PC-3 (cell line): Measurements from ENCODE around the gene KAZN.

ENCODE experiments used
- CTCF ChIP-seq: fragments of 300-600 bp; sonication (generic); conservative IDR thresholded peaks from 2 replicates; pipeline ENCODE4 v1.5.1; 2017; ENCODE audit warnings: antibody characterized with exemption, low read depth, mild to moderate bottlenecking, low read length
- EZH2 ChIP-seq: fragments of 300-600 bp; sonication (generic); IDR thresholded peaks from one replicate; pipeline ENCODE4 v1.6.1; 2017; ENCODE audit warnings: antibody characterized with exemption, mild to moderate bottlenecking, low read length; ENCODE audit not compliant: unreplicated experiment
- EZH2phosphoT487 ChIP-seq: fragments of 300-600 bp; sonication (generic); IDR thresholded peaks from 2 replicates; pipeline ENCODE4 v1.6.1; 2018; ENCODE audit warnings: mild to moderate bottlenecking, antibody characterized with exemption, low read length, borderline replicate concordance

GRCh38 chr1:14627608-14628489 is 29.4 kb downstream of the KAZN start:
- no peak for TF ChIP-seq EZH2phosphoT487
- TF ChIP-seq CTCF, result no peak
- no peak for TF ChIP-seq EZH2
